Subcutaneous adipose tissue (tissue), 4 donors: ENCODE data around the gene TRMT1. TPM values are rescaled to one million over a fixed set of nuclear protein-coding genes. Genes with fewer than 3 reads are reported as not detected.

ENCODE experiments used
- total RNA-seq, 4 donors: library from RNA; depleted of rRNA; stranded (reverse); fragments of >200 nt; gene quantifications; one replicate each; pipeline ENCODE4 v1.1.0, GENCODE V29; 2016
- TF ChIP-seq, protein P1 (sequence below): fragments of 450-650 bp; IDR thresholded peaks from one replicate; pipeline ENCODE4 v1.5.1; 2016; ENCODE audit warnings: low read depth, mild to moderate bottlenecking, control low read depth, antibody characterized with exemption, moderate library complexity

TRMT1 gene
- total RNA-seq, 4 donors from 2014 or later = 19.5 to 35.6 (median 27.2) TPM

- TF ChIP-seq, protein P1, sequence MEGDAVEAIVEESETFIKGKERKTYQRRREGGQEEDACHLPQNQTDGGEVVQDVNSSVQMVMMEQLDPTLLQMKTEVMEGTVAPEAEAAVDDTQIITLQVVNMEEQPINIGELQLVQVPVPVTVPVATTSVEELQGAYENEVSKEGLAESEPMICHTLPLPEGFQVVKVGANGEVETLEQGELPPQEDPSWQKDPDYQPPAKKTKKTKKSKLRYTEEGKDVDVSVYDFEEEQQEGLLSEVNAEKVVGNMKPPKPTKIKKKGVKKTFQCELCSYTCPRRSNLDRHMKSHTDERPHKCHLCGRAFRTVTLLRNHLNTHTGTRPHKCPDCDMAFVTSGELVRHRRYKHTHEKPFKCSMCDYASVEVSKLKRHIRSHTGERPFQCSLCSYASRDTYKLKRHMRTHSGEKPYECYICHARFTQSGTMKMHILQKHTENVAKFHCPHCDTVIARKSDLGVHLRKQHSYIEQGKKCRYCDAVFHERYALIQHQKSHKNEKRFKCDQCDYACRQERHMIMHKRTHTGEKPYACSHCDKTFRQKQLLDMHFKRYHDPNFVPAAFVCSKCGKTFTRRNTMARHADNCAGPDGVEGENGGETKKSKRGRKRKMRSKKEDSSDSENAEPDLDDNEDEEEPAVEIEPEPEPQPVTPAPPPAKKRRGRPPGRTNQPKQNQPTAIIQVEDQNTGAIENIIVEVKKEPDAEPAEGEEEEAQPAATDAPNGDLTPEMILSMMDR = no peak
These were observed 37.0 kb downstream of the TRMT1 start for GRCh38 chr19:13079542-13079986.

DNA sequence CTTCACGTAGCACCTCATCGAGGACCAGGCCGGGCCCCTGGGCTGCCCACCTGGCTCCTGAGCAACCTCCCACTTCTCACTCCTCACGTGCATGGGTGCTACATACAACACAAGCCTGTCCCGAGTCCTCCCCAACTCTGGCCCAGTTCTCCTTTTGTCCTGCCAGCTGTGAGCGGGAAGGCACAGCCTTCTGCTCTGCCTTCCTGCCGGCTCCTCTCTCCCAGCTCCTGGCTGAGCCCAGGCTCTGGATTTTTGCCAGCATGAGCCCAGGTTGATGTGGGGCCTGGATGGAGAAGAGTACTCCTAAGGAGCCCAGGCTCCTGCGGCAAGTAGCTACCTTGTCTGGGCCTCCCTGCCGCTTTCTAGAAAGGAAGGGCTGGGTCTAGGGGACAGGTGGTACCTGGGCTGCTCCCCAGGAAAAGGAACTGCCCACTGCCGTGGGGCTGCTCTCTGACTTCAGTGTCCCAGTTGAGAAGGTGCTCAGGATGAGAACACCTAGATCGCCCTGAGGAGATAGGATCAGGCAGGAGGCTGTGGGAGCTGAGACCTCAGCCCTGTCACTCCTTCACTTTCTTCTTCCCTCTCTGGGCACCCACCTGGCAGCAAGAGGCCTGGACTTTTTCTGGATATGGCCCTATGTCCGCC is 37.5 kb downstream of the TRMT1 start:
- TF ChIP-seq, protein P1 = no peak

- TF ChIP-seq, protein P1 = no peak
These were observed 38.2 kb downstream of the TRMT1 start for GRCh38 chr19:13078381-13078780.

DNA sequence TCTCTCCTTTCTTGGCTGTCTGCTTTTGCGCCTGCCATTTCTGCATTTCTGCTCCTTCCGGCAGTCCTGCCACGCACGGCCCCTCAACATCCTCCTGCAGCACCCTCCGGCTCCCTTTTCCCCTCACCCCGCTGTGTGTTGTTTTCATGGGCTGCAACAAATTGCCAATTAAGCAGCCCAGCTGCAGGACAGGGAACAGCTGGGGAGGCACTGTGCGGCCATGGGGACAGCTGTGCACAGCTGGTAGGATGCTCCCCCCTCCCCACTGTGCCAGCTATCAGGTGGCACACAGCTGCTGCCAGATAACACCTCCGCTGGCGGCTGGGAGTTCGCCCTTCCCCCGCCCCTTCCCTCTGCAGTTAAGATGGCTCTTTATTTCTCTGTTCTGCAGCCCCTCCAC is 39.3 kb downstream of the TRMT1 start:
- TF ChIP-seq, protein P1 = no peak

GRCh38 chr19:13076787-13077186 is 39.8 kb downstream of the TRMT1 start:
- TF ChIP-seq, protein P1 = no peak

GRCh38 chr19:13076320-13076719 is 40.2 kb downstream of the TRMT1 start:
- TF ChIP-seq, protein P1 = no peak

DNA sequence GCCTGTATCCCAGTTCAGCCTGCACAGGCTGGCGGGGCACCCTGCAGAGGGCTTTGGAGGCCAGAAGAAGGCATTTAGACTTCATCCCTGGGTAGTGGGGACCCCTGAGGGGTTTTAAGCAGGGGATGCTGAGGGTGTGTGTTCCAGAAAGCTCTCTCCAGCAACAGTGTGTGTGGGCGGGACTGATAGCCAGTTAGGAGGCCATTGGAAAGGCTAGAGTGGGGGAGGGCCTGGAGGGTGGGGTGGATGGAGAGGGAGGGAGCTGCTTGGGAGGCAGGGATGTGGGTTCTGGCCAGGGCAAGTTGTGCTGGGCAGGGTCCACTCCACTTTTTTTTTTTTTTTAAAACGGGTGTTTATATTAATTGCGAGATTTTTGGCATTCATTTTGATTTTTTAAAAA is 42.2 kb downstream of the TRMT1 start:
- TF ChIP-seq, protein P1 = no peak
